Activated CD4-positive, alpha-beta T cell treated with anti-CD3 and anti-CD28 coated beads for 4 hours (primary cell): ENCODE results near the gene APELA.
"Not testable (repeated sequence)": the region's sequence is repeated elsewhere in the genome, so short reads cannot be mapped to it uniquely, and the experiment has no call there.

Source experiments
- DNase-seq, 2 donors: peaks; one replicate each; pipeline ENCODE4 v3.0.0-alpha.2; 2020

Gene APELA, protein sequence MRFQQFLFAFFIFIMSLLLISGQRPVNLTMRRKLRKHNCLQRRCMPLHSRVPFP

DNA sequence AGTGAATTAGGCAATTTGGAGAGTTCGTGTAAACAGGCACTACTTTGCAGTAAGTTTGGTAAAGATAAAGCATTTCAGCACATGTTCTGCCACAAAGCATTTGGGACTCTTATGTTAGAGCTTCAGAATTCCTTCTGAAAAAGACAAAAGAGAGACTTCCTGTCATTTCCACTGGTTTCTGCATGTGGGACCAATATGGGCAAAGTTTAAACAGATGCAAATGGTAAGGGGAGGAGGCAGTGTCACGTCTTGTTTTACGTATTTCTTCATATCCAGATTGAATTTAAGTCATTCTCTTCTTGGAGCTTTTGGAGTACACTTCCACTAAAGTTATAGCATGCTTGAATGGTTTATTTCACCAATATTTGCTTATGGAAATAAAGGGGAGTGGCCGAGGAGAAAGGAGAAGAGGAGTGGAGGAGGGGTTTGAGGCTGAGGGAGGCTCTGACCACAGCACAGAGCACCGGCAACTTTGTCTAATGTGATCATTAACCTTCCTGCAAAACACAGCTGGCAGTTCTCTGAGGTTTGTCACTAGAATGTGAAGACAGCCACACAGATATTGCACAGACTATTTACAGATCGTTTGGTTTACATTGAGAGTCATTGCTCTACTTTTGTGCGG is at the start of gene APELA:
Gene APELA, plus strand, starts transcription at position 479 of the 625 bp plus-strand sequence. CDS start 154 bp downstream, outside the sequence.
- no peak for DNase-seq

DNA sequence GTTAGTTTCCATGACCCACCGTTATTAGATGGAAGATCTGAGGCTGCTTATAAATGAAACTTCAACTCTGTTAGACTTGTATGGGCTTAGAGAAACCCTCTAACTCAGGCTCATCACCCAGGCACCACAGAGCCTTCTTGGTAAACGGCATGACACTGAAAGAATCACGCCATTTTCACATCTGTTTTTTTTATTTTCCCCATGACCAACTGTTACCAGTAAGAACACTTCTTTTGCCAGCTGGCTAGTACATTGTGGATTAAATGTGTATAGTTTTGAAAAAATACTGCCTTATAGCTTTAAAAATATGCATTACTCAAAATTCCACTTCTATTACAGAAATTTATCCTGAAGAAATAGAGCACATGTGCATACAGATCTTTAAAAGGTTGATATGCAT is 48.0 kb upstream of the APELA start:
- no peak for DNase-seq

DNA sequence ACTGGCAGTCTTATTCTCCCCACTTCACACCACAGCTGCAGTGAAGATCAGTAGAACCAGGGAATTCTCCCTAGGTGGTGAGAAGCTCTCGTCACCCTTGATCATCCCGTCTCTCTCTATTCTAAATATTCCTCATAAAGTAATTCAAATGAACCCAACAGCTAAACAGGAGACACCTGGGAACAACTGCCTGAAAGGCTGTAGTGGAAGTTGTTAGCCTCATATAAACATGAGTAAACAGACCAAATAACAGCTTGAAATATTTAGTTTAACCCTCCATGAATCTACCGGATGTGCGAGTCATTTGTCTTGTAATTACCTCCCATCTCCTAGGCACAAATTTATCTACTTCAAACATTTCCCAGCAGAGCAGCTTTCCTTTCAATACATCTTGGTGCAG is 30.4 kb upstream of the APELA start:
- no peak for DNase-seq

DNA sequence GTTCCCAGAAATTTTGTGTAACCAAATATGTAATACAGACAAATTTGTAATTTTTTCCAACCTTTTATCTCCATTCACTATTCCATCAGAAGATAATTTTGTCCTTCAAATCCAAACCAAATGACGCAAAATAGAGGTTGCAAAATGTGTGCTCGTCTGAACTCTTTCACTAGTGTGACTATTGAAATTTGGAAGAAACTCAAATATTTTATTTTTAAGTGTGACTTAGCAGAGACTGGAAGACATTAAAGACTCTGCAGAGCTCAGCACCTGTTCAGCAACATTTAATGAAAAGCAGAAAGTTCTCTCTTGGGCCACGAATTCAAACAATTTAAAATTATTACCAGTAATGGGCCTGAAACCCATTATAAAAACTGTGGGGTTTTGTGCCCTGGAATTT is 30.0 kb upstream of the APELA start:
- no peak for DNase-seq

DNA sequence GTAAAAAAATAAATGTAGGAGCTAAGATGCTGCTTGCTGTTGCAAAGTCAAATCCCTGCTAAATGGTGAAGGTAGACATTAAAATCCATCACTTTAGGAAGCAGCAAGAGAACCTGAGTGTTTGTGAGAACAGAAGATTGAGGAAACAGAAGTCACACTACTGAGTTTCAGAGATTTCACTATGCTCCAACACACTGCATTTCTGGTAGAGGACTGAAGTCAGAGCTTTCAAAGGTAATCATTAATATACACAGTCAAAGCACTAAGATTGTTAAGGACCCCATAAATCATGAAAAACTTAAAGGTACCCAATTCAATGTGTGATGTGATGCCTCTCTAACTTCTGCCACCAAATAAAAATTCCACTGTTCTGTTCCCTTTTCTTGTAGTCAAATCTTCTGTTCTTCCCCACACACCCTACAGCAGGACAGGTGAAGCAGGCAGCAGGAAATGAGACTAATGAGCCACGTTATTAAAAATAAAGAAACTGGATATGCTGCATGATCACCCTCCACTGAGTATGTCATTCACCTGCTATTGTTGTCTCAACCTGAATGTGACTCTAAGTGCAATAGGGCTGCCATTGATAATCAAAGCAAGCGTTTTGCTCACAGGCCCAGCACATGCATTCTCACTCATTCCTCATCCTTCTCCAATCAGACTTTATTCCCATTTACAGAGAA is 28.9 kb upstream of the APELA start:
- DNase-seq, result no peak

DNA sequence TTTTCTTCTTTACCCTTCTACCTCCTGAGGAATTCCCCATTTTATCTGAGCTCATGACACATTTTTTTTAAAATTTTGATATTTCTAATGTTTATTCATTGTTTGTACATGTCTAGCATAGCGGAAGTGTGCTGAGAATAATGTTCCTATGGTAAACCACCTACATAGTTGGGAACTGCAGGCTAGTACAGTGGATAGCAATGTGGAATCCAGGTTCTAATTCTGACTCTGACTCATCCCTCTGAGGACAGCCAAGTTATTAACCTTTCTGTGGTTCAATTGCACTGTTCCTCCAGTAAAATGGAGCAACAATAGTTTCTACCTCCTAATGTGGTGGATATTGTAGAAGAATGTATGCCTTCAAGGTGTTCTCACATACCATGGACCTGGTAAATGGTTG is 20.6 kb upstream of the APELA start:
- no peak for DNase-seq

DNA sequence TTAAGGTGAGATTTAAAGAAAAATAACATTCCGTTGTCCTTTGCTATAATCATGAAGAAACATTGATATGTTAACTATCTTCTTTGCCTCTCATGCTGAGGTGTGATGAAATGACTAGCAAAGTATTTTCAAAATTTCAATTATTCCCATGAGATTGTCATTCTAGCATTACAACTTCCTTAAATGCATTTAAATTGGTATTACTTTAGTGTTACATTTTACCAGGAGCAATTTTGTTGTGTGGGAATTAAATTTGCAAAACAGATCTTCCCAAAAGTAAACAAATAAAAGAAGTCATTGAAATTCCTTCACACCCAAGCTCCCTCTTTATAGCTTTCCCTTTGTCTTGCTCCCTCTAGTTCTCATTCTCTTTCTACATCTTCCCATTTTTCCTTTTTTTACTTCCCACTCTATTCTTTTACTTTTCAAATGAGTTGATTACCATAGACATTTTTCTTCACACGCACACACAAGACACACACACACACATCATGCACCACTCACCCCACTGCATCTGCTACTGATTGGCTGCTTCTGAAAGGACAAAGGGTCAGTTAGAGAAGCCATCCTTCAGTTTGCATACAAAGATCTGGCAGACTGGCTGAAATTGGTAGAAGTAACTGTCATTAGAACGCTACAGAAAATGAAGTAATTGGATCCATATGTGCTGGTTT is 10.0 kb upstream of the APELA start:
- no peak for DNase-seq

DNA sequence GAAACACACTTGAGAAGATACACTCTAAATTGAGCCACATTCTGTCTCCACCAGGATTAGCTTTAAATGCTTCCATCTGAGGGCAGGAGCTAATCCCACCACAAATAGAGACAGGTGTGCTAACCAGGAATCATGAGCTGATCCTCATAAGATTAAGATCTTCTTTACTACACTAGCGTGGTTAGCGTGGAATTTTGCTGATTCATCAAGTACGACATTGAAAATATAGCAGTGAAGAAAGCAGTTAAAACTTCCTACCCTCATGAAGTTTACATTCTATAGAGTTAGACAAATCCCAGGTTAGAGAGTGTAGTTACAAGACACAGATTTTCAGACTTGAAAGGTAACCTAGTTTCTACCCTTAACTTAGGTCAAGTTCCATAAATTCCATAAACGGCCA is 5.3 kb upstream of the APELA start:
- no peak for DNase-seq

DNA sequence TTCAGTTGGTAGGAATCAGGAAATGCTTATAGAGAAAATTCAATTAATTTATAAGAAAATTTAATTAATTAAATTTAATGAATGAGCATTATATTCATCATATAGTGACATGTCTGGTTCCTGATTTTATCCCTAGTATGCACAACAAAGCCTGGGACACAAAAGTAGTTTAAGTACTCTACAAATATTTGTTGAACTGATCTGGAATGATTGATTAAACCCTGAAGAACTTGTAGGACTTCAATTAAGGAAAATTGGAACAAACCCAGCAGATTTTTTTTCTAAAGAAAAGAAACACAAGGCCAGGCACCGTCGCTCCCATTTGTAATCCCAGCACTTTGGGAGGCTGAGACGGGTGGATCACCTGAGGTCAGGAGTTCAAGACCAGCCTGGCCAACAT is 4.5 kb upstream of the APELA start:
- no peak for DNase-seq

DNA sequence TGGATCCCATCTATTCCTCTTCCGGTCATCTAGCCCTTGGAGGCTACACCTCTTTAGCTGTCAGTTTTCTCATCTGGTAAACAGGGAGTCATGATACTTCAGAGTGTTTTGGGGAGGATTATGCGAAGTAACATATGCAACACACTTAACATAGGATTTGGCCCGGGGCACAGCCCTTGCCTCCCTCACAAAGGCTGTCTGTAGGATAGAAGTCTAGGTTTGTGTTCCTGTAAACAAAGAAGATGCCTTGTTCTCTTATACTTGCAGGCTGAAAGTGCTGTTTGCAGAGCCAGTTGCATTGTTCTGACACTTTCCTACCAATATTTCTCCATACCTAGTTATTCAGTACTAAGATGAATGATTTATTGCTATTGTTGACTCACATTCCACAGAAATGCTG is 2.2 kb upstream of the APELA start:
- DNase-seq, result no peak

DNA sequence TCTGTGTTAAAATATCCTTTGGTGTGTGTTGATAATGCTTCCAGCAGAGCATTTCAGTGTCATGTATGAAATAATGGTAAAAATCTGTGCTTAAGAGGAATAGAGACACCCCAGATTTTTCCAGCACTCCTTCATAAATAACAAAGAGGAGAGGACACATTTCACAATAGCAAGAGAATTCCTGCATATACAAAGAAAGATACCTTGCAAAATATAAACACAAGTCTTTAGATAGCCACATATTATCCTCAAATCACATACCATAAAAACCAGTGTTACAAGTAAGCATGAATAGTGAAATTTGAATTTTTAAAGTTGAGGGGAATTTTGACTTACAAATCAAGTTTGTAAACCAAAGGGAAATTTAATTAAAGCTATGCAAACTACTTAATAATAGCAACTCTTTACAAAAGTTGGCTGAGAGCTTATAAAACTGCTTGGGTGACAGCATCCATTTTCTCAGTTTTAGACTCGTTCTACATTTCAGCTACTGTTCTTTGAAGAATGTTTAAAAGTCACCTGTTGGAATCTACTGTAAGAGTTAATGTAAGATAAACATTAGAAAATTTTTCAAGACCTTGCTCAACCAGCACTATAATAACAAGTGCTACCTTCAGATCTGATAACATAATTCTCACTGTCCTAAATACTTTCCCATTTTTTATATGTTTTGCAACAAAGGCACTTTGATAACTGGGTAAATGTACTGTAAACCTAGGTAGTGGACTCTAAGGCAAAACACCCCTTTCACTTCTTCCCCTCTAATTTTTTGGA is 3.7 kb downstream of the APELA start:
- no peak for DNase-seq

DNA sequence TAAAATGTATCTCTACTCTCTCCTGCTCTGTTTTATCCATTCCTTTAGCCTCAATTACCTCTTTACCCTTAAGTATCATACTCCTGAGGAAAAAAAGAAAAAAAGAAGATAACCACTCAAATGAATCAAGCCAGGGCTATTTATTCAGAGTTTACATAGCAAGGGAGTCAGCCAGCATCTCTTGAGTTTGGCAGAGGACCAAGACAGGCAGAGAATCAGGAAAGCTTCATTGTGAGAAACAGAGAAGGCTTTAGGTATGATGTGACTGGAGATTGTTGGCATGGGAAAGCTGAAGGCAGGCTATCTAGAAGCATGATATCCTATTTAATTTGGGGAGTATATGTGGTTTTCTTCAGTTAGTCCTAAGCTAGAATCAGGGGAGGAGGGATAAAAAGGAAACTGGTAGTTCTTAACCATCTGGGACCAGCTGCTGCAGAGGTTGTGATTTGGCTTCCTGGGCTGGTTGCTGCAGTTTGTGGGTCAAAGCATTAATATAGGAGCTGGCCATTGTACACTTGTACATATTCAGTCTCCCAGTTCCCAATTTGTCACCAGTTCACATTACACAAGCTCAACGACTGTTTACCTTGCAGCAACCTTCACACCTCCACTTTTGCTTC is 11.2 kb downstream of the APELA start:
- no peak for DNase-seq

DNA sequence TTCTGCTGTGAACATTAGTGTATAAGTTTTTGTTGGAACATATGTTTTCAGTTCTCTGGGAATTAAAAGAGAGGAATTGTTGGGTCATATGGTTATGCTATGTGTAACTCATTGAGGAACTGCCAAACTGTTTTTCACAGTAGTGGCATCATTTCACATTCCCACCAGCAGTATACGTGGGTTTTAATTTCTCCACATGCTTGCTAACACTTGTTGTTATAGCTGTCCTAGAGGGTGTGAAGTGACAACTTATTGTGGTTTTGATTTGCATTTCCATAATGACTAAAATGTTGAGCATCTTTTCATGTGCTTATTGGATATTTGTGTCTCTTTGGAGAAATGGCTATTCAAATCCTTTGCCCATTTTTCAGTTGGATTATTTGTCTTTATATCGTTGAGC is 13.7 kb downstream of the APELA start:
- no peak for DNase-seq

DNA sequence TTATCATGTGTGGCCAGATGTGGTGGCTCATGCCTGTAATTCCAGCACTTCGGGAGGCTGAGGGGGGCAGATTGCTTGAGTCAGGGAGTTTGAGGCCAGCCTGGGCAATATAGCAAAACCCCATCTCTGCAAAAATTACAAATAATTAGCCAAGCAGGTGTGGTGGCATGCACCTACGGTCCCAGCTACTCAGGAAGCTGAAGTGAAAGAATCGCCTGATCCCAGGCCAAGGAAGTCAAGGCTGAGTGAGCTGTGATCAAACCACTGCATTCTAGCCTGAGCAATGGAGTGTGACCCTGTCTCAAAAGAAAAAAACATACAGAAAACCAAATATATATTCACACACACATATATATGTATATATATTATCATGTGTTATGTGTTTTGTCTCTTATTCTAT is 15.0 kb downstream of the APELA start:
- no peak for DNase-seq

DNA sequence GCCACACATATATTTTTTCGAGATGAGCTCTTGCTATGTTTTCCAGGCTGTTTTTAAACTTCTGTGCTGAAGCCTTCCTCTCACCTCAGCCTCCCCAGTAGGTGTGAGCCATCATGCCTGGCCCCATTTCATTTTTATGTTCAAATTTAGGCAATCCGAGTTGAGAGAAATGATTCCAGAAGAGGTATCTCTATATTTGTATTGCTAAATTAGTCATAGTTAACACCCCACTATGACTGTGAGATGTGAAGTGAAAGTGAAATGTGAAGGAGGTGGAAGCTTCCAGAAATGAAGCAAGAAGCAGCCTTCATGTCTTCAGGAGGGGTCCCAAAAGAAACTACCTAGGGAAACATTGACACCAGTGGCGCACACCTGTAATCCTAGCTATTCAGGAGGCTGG is 17.7 kb downstream of the APELA start:
- DNase-seq, result no peak

DNA sequence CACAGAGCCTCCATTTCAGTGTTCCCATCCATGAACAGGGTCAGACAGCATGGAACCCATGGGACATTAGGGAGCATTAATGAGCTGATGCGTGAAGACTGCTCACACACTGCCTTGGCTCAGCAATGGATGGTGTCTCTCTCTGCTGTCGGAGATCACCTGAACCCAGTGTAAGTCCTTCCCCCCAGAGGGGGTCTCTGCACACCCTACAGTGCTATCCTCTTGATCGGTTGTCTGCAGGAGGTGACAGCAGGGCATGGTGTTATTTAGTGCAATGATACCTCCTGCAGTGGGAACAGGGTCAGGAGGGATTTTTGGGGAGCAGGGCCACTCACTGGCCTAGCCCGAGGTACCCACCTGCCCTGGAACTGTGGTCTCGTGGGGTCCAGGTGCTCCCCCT is 25.6 kb downstream of the APELA start:
- no peak for DNase-seq

DNA sequence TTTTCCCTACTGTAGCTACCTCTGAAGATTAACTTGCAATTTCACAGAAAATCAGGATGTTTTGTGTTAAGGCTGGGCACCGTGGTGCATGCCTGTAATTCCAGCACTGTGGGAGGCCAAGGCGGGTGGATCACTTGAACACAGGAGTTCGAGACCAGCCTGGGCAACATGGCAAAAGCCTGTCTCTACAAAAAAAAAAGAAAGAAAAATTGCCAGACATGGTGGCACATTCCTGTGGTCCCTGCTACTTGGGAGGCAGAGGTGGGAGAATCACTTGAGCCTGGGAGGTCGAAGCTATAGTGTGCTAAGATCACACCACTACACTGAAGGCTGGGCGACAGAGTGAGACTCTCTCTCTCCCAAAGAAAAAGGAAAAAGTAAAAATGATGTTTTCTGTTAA is 27.4 kb downstream of the APELA start:
- DNase-seq, result no peak

DNA sequence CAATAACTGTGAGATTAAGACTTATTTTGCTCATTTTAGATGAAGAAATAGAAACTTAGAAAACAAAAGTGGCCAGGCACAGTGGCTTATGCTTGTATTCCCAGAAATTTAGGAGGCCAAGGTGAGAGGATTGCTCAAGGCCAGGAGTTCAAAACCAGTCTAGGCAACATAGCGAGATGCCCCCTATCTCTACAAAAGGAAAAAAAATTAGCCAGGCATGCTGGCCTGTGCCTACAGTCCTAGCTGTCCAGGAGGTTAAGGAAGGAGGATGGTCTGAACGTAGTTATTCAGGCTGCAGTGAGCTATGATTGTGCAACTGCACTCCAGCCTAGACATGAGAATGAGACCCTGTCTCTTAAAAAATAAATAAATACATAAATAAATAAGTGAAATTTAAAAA is 28.0 kb downstream of the APELA start:
- DNase-seq, result no peak

DNA sequence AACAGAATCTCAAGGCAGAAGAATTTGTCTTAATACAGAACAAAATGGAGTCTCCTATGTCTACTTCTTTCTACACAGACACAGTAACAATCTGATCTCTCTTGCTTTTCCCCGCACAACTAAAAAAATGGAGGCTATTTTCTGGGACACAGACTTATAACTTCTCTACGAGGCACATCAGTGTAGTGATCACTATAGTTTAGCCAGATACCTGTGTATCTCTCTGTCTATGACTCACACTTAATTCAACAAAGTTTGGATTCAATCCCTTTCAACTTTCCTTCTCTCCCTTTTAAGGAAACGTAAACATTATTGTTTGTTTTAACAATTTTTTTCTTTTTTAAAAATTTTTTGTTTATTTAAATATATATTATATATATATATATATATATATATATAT is 29.4 kb downstream of the APELA start:
- no peak for DNase-seq

DNA sequence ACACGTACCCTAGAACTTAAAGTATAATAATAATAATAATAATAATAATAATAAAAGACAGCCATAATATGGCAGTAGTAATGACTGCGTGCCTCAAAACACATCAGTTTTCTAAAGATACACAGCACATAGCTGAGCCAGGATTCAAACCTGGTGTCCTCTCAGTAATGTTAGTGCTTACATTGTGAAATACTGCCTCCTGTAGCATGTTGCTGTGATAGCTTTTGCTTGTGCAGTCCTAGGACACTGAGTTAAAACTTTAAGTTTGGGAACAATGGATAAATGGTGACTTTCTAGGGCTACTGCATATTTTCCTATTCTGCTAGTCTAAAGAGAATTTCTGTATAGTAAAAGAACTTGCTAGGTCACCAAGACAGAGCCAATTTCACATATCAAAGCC is 36.5 kb downstream of the APELA start:
- DNase-seq, result not testable (repeated sequence)

DNA sequence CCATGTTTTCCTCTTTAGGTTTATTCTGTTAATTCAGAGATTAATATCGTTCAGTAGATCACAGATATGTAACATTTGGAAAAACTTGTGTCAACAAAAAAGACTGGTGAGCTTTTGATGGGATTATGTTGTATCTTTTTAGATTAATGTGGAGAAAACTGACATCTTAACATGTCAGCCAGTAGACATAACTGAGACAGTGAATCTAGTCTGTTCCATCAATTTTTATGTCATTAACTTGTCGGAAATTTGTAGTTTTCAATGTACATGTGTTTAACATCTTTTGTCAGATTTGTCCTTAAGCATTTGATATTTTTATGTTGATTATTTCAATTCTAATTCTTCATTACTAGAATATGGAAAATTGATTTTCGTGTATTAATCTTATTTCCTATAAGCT is 42.0 kb downstream of the APELA start:
- DNase-seq, result no peak

DNA sequence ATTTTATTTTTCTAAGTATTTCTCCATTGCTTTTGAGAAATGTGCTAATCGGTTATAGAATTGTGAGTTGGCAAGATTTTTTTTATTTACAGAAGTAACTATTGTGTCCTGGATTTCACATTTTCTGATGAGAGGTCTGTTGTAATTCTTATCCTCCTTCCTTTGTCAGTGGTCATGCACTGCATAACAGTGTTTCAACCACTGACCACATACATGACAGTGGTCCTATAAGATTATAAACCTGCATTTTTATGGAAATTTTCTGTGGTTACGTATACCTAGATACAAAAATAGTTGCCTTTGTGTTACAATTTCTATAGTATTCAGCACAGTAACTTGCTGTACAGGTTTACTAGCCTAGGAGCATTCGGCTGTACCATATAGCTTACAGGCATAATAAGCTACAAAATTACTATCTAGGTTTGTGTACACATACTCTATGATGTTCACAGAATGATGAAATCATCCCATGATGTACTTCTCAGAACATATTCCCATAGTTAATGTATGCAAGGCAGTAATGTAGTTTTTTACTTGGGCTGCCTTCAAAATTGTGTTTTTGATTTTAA is 47.8 kb downstream of the APELA start:
- no peak for DNase-seq

DNA sequence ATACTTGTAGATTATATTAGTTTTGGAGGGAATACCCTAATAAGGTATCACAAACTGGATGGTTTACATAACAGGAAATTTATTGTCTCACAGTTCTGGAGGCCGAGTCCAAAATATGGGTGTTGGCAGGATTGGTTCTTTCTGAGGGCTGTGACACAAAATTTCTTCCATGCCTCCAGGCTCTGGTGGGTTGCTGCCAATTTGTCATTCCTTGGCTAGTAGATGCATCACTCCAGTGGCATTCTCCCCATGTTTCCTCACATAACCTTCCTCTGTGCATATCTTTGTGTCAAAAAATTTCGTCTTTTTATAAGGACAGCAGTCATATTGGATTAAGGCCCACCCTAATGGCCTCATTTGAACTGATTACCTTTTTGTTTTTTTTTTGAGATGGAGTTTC is 49.3 kb downstream of the APELA start:
- no peak for DNase-seq
